ENCODE data around the gene ANKRD13D. TPM values are rescaled to one million over a fixed set of nuclear protein-coding genes. Genes with fewer than 3 reads are reported as not detected.

Gene ANKRD13D
- polyA plus RNA-seq, 1 experiment: 14.4 TPM

GRCh38 chr11:67265633-67266448, 23.3 kb upstream of the ANKRD13D start:
- peak; percentile 62 for TF ChIP-seq CTCF (IDR thresholded peaks at IDR 0.05; ENCODE audit: low read depth, low read length)
- CTCF ChIA-PET: interaction anchor here (1.4 to 4.9 kb wide), 3 partner anchors 51 to 116 kb away, joined by 10 to 71 read pairs (median 12); no protein-coding TSS in a partner anchor
- H3K4me3 ChIP-seq (ENCODE audit: low read depth, low read length): peak overlapping the region; percentile 54
- no peaks in the 10 kb centered on the region for H3K27me3 ChIP-seq (ENCODE audit: control insufficient read depth, insufficient read depth, low read length)
- no peaks in the 10 kb centered on the region; the same call in 1 of the 2 replicates for H3K9me3 ChIP-seq (ENCODE audit: control insufficient read depth, insufficient read depth, low read length)
- DNase-seq (ENCODE audit: low read depth, low spot score): no peak
- no peak overlapping the region for H3K27ac ChIP-seq (ENCODE audit: low read depth, low read length)
- POLR2A ChIA-PET: interaction anchor here (1.0 kb wide), 1 partner anchor 52 kb away, joined by 3 read pairs; no protein-coding TSS in a partner anchor

GRCh38 chr11:67266449-67267187, 22.5 kb upstream of the ANKRD13D start, which contains the start of gene GRK2:
Gene GRK2, plus strand, starts transcription at chr11:67266473. Its CDS starts 227 bp downstream, at chr11:67266700.
- Histone ChIP-seq H3K27me3 (ENCODE audit: control insufficient read depth, insufficient read depth, low read length) (no peaks in the 10 kb centered on the region), H3K9me3 (ENCODE audit: control insufficient read depth, insufficient read depth, low read length) (no peaks in the 10 kb centered on the region; the same call in 1 of the 2 replicates), H3K27ac (ENCODE audit: low read depth, low read length) (no peak within 1 kb of the TSS), H3K4me3 (ENCODE audit: low read depth, low read length) (peak within 1 kb of the TSS; percentile 80)
- TF ChIP-seq CTCF (IDR thresholded peaks at IDR 0.05; ENCODE audit: low read depth, low read length): no peak
- no peak for DNase-seq (ENCODE audit: low read depth, low spot score)
- POLR2A ChIA-PET: interaction anchor here (0.6 to 1.0 kb wide), 2 partner anchors 42 to 51 kb away, joined by 3 to 4 read pairs; no protein-coding TSS in a partner anchor
- CTCF ChIA-PET: interaction anchor here (0.6 to 2.1 kb wide), 7 partner anchors 11 to 116 kb away, joined by 3 to 12 read pairs (median 6); no protein-coding TSS in a partner anchor

- CTCF ChIA-PET: interaction anchor here (0.6 to 2.1 kb wide), 9 partner anchors 10 to 115 kb away, joined by 3 to 12 read pairs (median 6); no protein-coding TSS in a partner anchor
- POLR2A ChIA-PET: interaction anchor here (0.6 to 1.0 kb wide), 3 partner anchors 41 to 203 kb away, joined by 3 to 4 read pairs (median 3); no protein-coding TSS in a partner anchor
- Histone ChIP-seq H3K9me3 (ENCODE audit: control insufficient read depth, insufficient read depth, low read length) (no peaks in the 10 kb centered on the region; the same call in 1 of the 2 replicates), H3K4me3 (ENCODE audit: low read depth, low read length) (peak overlapping the region; percentile 80), H3K27ac (ENCODE audit: low read depth, low read length) (no peak overlapping the region), H3K27me3 (ENCODE audit: control insufficient read depth, insufficient read depth, low read length) (no peaks in the 10 kb centered on the region)
- 0 out of 2 replicates have a peak, but pooled peaks have one; percentile 9 for TF ChIP-seq CTCF (IDR thresholded peaks at IDR 0.05; ENCODE audit: low read depth, low read length)
- no peak for DNase-seq (ENCODE audit: low read depth, low spot score)
These were observed 21.7 kb upstream of the ANKRD13D start for GRCh38 chr11:67267188-67268080.

GRCh38 chr11:67268081-67268961, 20.8 kb upstream of the ANKRD13D start:
- no peaks in the 10 kb centered on the region for H3K27me3 ChIP-seq (ENCODE audit: control insufficient read depth, insufficient read depth, low read length)
- no peak for DNase-seq (ENCODE audit: low read depth, low spot score)
- H3K9me3 ChIP-seq (ENCODE audit: control insufficient read depth, insufficient read depth, low read length): no peaks in the 10 kb centered on the region; the same call in 1 of the 2 replicates
- no peak for TF ChIP-seq CTCF (IDR thresholded peaks at IDR 0.05; ENCODE audit: low read depth, low read length)
- ChIA-PET POLR2A (interaction anchor here (0.6 kb wide), 1 partner anchor 203 kb away, joined by 3 read pairs; no protein-coding TSS in a partner anchor), CTCF (interaction anchor here (1.0 to 4.3 kb wide), 3 partner anchors 49 to 114 kb away, joined by 4 to 12 read pairs (median 10); no protein-coding TSS in a partner anchor)
- H3K4me3 ChIP-seq (ENCODE audit: low read depth, low read length): peak overlapping the region; percentile 80; the same call in 1 of the 2 replicates
- no peak overlapping the region for H3K27ac ChIP-seq (ENCODE audit: low read depth, low read length)

Measured in AG04450 (cell line).